Stimulated activated CD8-positive, alpha-beta memory T cell treated with anti-CD3 and anti-CD28 coated beads, Interleukin-7, amount 100 ng/mL, for 1 hour (primary cell): Measurements from ENCODE around the gene HSD17B3.
"Not testable (repeated sequence)": the region's sequence is repeated elsewhere in the genome, so short reads cannot be mapped to it uniquely, and the experiment has no call there.

Experiments used
- DNase-seq, 2 donors: peaks; one replicate each; pipeline ENCODE4 v3.0.0-alpha.2; 2020; ENCODE audit warnings: low read depth in 2 of 2

Gene HSD17B3

DNA sequence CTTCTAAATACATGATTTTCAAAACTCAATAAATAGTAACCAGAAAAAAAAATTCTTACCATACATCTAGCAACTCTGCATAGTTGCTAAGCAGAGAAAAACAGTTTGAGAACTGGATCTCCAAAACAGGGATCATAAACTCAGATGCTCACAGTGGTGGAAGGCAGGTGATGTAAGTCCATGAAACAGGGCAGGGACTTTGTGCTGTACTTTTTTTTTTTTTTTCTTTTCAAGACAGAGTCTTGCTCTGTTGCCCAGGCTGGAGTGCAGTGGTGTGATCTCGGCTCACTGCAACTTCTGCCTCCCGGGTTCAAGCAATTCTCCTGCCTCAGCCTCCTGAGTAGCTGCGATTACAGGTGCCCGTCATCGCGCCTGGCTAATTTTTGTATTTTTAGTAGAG is 5.0 kb upstream of the HSD17B3 start:
- DNase-seq = not testable (repeated sequence)

DNA sequence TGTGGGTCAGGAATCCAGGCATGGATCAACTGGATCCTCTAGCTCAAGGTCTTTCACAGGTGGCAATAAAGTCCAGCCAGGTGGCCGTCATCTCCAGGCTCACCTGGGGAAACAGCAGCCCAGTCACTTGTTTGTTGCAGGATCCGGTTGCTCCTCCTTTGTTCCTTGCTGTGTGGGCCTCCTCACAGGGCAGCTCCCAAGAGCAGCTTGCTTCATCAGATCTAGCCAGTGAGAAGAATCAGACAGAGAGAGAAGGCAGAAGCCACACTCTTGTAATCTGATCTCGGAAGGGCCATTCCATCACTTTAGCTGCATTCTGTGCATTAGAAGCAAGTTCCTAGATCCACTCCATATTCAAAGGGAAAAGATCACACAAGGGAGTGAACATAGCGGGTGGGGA is 3.2 kb upstream of the HSD17B3 start:
- DNase-seq = no peak

DNA sequence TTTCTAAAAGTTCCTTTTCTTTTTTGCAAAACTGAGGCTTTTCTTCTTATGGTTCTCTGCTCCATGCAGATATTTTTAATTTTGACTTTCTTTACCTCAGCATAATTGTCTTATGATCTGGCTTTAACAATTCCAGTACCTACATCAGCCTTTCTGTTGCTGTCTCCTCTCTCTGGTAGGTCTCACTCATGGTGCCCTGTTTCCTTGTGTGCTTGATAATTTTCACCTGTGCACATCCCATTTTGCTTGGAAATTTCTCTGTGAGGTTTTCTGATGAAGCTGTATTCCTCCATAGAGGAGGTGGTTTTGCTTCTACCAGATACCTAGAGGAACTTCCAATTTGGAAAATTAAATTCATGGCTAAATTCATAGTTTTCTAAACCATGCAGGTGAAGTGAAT is 2.3 kb upstream of the HSD17B3 start:
- DNase-seq = no peak

DNA sequence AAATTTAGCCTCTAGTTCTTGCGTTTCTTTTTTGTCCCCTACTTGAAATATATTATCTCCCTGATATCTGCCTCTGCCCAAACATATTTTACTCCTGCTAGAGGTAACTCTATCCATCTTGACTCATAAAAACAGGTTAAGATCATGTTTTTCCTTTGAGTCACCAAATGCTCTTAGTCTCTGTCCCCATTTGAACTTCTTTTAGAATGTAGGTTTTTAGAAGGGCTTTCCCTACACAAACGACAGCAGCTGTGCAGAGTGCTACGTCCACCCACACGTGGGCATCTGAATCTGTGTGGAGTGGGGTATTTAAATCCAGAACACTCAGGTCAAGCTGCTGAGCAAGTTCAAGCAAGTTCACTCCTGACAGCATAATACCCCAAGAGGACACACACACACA is 2.2 kb downstream of the HSD17B3 start:
- no peak for DNase-seq

DNA sequence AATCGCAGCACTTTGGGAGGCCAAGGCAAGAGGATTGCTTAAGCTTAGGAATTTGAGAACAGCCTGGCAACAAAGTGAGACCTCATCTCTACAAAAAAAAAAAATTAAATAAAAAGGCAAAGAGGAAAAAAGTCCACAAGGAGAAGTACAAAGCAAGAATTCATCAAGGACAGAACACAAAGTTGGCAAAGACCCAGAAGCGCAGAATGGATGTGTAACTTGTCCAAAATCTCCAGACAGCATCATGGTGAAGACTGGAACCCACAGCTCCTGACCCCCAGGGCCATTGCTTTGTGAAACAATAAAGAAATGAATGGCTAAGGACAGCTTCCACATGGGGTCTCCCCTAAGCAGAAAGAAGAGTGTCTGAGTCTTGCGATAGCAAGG is 7.8 kb downstream of the HSD17B3 start:
- DNase-seq = no peak

DNA sequence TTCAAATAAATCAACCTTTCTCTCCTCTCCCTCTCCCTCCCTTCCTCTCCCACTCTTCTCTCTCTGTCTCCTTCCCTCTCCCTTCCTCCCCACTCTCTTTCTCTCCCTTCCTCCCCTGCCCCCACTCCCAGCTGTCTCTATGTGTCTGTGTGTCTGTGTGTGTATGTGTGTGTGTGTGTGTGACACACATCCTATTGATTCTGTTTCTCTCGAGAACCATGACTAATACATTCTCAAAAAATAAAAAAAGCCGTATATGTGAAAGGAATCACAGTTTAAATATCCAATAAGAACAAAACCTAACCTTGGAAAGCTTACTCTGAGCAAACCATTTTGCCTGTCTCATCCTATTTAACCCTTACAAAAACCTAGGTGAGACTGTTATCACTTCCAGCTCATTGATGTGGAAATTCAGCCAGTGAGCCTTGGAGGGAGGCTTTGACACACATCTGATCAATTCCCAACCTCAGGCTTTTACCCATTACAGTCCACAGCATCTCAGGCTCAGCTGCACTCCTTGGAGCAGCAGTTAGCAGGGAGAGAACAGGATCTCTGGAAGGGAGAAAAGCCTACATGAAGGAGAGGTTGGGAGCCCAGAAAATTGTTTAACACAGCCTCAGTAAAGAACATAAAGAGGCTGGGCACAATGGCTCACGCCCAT is 8.3 kb downstream of the HSD17B3 start:
- DNase-seq = no peak

DNA sequence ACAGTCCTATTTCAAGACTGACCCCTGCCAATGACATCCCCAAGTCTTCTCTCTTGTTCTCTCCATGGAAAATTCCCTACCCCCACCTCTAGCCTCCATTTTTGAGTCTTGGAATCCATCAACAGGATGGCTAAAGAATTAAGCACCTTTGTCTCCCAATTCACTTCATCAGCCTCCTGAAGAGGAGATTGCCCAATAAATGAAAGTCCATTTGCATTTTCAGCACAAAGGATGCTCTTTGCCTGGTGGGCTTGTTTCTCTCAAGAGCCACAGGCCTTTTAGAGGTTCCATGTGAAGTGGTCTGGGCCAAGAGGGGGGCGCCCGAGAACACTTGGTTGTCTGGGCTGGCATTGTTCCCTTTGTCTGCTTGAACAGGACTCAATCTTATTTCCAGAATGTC is 12.6 kb downstream of the HSD17B3 start:
- no peak for DNase-seq

DNA sequence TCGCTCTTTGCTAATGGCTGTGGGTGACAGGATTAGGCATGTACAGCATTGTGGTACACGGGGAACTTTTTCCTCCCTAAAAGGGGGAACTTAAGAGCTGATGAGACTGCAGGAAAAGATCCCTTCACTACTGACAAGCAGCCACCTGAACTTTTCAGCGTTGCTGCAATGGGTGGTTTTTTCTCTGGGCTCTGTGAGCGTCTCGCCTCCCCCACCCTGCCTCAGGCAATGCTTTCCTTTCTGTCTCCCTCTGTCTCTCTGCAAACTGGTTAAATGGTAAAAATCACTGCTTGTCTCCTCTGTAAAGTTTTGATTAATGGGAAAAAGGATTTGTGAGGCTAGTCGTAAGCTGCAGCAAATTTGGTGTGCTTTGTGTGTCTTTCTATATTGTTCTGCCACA is 20.3 kb downstream of the HSD17B3 start:
- DNase-seq = no peak

DNA sequence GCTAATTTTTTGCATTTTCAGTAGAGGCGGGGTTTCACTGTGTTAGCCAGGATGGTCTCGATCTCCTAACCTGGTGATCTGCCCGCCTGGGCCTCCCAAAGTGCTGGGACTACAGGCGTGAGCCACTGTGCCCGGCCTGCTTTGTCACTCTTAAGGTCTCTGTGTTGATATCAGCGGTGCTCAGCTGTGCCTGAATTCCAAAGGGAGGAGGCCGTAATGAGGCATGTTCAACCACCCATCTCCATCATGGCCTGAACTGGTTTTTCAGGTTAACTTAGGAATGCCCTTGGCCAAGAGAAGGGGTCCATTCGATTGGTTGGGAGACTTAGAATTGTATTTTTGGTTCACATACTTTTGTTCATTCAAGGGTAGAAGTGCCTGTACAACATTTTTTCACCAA is 22.0 kb downstream of the HSD17B3 start:
- no peak for DNase-seq

DNA sequence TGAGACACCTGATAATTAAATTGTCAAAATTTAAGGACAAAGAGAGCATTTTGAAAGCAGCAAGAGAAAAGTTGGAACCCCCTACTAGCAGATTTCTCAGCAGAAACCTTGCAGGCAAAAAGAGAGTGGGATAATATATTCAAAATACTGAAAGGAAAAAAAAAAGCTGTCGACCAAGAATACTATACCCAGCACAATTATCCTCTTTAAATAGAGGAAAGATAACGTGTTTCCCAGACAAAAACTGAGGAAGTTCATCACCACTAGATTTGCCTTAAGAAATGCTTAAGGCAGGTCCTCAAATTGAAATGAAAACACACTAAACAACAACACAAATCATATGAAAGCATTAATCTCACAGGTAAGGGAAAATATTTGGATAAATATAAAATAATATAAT is 27.0 kb downstream of the HSD17B3 start:
- no peak for DNase-seq

DNA sequence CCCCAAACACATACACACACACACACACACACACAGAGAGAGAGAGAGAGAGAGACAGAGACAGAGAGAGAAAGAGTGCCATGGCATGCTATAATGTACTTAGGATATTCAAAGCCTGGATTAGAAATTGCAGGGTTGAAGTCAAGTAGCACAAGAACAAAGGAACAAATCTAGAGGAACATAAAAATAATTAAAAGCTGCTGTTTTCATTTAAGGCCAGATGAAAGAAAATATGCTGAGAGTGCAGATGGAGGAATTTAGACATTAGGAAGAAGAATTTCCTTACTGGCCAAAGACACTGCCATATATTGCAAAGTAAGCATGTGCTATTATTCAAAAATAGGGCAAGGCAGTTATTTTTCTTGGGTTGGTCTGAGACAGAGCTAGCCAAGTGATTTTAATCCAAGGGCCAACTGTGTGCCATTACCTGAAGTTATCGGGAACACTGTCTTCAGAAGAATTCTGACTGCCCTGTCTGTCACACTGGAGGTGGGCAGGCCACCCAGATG is 31.7 kb downstream of the HSD17B3 start:
- no peak for DNase-seq

DNA sequence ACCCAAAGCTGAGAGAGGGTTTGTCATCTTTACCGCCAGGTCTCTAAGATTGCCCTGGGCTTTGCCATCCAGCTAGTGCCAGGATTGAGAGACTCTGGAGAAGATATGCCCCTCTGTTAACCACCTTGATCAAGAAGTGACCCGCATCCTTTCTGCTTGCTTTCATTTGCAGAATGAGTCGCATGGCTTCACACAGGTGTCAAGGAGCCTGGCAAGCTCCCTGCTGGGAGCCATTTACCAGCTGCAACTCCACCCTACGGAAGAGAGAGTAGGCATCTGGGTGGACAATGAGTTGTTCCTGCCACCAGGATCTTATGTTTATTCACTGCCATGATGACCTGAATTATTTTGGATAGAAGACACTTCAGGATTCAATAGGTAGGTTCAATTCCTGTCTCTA is 43.0 kb downstream of the HSD17B3 start:
- no peak for DNase-seq

DNA sequence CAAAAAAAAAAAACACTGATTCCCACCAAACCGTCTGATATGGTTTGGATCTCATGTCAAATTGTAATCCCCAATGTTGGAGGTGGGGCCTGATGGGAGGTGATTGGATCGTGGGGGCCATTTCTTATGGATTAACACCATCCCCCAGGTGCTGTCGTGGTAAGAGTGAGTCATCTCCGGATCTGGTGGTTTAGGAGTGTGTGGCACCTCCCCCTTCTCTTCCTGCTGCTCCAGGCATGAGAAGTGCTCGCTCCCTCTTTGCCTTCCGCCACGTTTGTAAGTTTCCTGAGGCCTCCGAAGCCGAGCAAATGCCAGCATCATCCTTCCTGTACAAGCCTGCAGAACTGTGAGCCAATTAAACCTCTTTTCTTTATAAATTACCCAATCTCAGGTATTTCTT is 45.2 kb downstream of the HSD17B3 start:
- no peak for DNase-seq

DNA sequence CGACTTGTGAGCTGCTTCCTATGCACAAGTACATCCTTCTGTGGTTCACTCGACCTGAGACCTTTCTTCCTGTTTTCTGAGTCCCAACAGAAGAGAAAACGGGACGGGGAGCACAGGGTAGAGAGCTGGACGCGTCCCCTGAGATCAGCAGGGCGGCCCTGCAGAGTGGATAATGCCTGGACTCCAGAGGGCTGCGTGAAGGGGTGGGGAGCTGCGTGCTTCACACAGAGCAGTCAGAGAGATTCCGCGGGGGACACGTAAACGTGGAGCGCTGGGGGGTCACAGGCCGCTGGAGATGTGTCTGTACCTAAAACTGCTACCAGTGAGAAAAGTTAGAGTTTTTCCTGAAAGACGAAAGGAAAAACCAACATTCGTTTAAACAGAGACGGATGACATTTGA is 46.3 kb downstream of the HSD17B3 start:
- DNase-seq = no peak

DNA sequence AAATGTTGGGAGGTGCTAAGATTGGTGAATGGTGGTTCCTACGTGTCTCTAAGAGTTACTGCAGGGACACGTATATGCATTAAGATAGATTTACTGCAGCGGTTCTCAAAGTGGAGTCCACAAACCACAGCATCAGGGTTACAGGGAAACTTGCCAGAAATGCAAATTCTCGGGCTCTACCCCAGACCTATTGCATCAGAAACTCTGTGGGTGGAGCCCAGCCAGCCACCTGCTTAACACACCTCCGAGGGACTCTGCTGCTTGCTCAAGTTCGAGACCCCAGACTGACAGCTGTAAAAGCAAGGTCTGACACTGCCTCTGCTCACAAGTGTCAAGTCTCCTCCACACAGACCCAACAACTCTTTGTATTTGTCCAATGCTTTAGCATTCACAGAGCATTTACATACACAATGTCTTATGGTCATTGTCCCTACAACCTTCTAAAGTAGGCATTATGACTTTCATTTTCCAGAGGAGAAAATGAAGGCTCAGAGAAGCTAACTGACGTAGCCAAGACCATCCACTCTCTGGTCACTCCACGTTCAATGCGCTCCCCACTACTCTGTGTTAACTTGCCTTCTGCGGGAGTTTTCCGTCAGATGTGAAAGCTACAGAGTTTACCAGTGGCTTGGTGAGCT is 48.8 kb downstream of the HSD17B3 start:
- DNase-seq = no peak

DNA sequence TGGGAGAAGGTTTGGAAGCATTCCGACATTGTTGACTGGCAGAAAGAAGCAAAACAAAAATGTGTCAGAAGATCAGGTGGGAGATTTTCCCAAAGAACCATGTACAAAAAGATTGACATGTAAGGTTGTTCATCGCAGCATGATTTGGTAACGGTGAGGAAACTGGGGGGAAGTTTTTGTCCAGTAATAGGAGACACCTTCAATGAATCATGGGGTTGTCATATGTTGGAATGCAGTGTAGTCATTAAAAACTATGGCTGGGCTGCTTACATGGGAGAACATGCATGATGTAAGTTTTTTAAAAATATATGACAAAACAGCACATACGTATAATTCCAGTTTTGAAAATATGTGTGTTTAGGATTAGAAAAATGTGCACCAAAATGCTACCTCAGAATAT is 50.5 kb downstream of the HSD17B3 start:
- DNase-seq = no peak

DNA sequence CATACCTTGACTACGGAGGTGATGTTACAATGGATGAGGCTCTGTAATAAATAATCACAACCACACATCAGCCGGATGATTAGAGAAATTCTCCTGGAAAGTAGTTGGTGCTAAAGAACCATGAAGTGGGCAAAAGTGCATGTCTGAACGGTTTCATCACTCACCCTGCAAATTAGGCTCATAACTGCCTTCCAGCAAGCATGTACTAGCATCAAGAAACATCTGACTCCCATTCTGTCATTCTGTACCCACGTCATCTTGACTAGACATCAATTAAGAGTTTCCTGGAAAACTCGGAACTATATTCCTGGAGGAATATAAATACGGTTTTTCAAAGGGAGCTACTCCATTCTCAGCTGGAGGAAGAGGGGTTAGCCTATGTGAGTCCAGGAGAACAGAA is 52.2 kb downstream of the HSD17B3 start:
- DNase-seq = no peak

DNA sequence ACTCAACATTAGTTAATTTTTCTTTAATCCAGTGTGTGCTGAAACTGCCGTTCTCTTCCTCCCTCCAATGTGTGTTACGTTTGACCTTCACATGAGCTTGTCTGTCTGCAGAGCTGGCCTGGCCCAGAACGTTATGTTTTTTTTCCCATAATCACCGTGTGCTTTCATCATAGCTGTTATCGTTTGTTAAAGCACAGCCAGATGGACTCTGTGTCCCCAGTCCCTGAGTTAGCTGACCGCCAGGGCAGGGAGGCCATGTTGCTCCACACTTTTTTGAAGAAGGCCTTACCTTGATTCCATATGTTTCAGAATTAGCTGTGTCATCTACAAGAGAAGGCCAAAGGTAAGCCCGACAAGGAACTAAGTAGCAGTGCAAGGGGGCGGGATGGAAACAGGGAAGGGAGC is 55.7 kb downstream of the HSD17B3 start:
- DNase-seq = no peak

DNA sequence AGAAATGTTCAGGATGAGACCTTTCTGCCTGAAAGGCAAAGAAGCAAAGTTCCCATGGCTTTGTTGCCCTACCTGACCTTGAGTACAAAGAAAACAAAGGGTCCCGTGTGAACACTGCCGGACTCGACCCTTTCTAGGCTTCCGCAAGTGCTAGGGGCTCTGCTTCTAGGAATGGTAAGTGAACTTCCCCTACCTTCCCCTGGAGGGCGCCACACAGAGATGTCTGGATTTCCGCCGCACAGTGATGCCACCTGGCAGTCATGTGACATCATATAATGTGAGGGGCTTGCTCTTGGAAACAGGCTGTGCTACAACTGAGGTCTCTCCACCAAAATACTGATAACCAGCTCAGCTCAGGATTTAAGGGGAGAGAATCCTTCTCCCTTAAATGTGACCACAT is 56.6 kb downstream of the HSD17B3 start:
- DNase-seq = no peak

DNA sequence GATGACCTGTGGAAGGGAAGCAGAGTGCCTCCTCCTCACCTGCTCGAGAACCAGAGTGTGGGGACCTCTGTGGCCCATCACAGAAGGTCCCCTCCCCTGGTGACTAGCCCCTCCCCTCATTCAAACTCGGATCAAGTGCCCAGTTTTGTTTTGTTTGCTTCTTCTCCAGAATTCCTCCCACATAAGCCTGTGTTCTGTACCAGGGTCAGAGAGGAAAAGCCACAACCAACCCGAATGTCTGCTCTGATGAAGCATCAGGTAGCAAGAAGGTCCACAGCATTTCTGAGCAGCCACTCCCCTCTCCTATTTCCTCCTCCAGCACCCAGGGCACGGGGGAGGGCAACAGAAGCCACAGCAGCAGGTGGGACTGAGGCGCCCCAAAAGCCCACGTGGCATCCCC is 58.2 kb downstream of the HSD17B3 start:
- no peak for DNase-seq

DNA sequence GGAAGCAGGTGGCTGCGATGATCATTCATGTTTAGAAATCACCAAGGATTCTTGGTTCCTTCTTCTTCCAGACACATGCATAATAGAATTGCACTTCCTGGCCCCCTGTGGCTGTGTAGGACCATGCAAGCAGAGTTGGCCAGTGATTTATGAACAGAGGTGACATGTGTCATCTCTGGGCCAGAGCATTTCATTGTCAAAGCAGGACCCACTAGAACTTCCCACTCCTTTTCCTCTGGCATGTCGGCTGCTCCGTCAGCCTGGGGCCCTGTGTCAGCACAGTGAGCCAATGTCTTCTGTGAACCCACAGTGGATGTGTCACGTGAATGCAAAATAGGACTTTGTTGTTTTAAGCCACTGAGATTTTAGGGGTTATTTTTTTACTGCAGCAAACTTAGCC is 59.2 kb downstream of the HSD17B3 start:
- no peak for DNase-seq

DNA sequence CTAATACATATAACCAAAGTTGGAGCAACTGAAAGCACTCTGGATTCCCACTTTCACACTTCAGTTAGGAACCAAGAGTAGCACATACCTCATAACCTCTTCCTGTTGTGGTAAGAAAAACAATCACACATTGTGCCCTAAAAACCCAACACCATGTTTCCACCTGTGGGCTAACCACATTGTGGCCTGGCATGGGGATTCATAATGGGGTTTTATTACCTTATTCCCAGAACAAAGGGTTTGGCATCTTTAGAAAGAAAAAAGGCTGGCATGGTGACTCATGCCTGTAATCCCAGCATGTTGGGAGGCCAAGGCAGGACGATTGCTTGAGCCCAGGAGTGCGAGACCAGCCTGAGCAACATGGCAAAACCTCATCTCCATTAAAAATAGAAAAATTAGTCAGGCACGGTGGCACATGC is 60.6 kb downstream of the HSD17B3 start:
- DNase-seq = no peak

DNA sequence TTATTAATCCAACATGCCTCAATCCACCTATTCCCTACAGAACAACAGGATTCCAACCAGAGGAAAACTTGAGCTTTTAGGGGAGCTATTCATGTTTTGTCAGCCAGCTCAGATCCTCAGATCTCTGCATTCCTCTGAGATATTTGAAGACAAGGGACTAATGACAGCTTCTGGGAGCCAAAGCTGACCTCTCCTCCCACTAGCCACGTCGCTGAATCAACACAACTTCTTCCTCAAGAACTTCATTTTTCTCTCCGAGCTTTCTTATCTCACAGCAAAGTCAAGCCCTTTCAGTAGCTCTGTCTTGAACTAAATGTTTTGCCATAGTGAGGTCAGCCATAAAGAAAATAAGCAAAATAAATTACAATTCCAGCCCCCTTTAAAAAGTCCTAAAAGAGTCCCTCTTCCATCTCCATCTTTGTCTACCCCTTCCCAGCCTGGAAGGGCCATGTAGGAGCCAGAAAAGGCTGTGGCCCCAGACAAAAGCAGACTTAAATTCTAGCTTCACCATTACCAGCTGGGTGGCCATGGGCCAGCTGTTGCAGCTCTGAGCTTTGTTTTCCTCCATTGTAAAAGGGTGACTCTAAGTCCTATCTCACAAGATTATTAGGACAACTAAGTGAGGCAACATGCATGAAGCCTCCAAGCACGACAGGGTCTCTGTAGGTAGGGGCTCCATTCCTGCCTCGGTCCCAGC is 65.0 kb downstream of the HSD17B3 start:
- DNase-seq = no peak
